Measurements from ENCODE around the gene LIF.

LIF gene

GRCh38 chr22:30274437-30274812 lies 27.9 kb upstream of the LIF start:
- no peak for TF ChIP-seq CTCF (conservative IDR thresholded peaks at IDR 0.05)
- H3K27ac ChIP-seq = no peak overlapping the region

- H3K27ac ChIP-seq = no peak overlapping the region
Observed at GRCh38 chr22:30273711-30274436, 27.3 kb upstream of the LIF start.

GRCh38 chr22:30272781-30273601 lies 26.4 kb upstream of the LIF start:
- TF ChIP-seq CTCF (conservative IDR thresholded peaks at IDR 0.05) = no peak
- H3K27ac ChIP-seq = no peak overlapping the region

More at GRCh38 chr22:30273711-30274436, 27.3 kb upstream of the LIF start:
- no peak for TF ChIP-seq CTCF (conservative IDR thresholded peaks at IDR 0.05)

- no peak for TF ChIP-seq CTCF (conservative IDR thresholded peaks at IDR 0.05)
- H3K27ac ChIP-seq = no peak overlapping the region
Observed at GRCh38 chr22:30270832-30271231, 24.3 kb upstream of the LIF start.

- TF ChIP-seq CTCF (conservative IDR thresholded peaks at IDR 0.05) = no peak
- no peak overlapping the region for H3K27ac ChIP-seq
Observed at GRCh38 chr22:30268331-30268730, 21.8 kb upstream of the LIF start.

GRCh38 chr22:30267382-30268302 lies 21.1 kb upstream of the LIF start:
- H3K27ac ChIP-seq = no peak overlapping the region
- no peak for TF ChIP-seq CTCF (conservative IDR thresholded peaks at IDR 0.05)
